GM13976 (cell line): ENCODE data around the gene MRPS2.
A peak's percentile ranks its signal among the peaks of the same experiment; 100 is the strongest.

Experiments
- DNase-seq: peaks from one replicate; pipeline ENCODE4 v3.0.0; 2012; ENCODE audit warnings: low spot score
- CTCF ChIP-seq: IDR thresholded peaks from 2 replicates; pipeline ENCODE4 v1.5.1; 2012; ENCODE audit warnings: borderline replicate concordance, mild to moderate bottlenecking; ENCODE audit not compliant: insufficient read depth; ENCODE audit errors: extremely low read depth, missing control alignments, control extremely low read depth
- in situ Hi-C: fragments of 300-500 bp; cut with MboI; formaldehyde crosslinking; loops from one replicate; pipeline ENCODE4 v1.12.0; 2022; ENCODE audit warnings: low sequenced_read_pairs, mixed read lengths, inconsistent platforms; ENCODE audit not compliant: unreplicated experiment

Gene MRPS2

GRCh38 chr9:135491764-135492163 lies 8.7 kb upstream of the MRPS2 start:
- in situ Hi-C loops = no loop called here
- no peak for DNase-seq
- no peak for TF ChIP-seq CTCF

- no peak for TF ChIP-seq CTCF
- in situ Hi-C loops = no loop called here
- DNase-seq = no peak
These were observed 7.4 kb upstream of the MRPS2 start for GRCh38 chr9:135492886-135493669.

- TF ChIP-seq CTCF = no peak
- no peak for DNase-seq
- in situ Hi-C loops = no loop called here
These were observed 5.5 kb upstream of the MRPS2 start for GRCh38 chr9:135494791-135495559.

- in situ Hi-C loops = no loop called here
- no peak for DNase-seq
- no peak for TF ChIP-seq CTCF
These were observed 1.9 kb upstream of the MRPS2 start for GRCh38 chr9:135498381-135499126.

GRCh38 chr9:135499326-135500070 lies 984 bp upstream of the MRPS2 start:
- DNase-seq = peak; percentile 90
- no peak for TF ChIP-seq CTCF
- in situ Hi-C loops = no loop called here

- no peak for DNase-seq
- in situ Hi-C loops = no loop called here
- no peak for TF ChIP-seq CTCF
These were observed 384 bp upstream of the MRPS2 start for GRCh38 chr9:135500071-135500524.
